ENCODE data around the gene PARP8. TPM values are rescaled to one million over a fixed set of nuclear protein-coding genes. Genes with fewer than 3 reads are reported as not detected.
"Not testable (repeated sequence)": the region's sequence is repeated elsewhere in the genome, so short reads cannot be mapped to it uniquely, and the experiment has no call there.

Gene PARP8
- polyA plus RNA-seq, 10 donors: 4.7 to 12.1 (median 9.8) TPM

DNA sequence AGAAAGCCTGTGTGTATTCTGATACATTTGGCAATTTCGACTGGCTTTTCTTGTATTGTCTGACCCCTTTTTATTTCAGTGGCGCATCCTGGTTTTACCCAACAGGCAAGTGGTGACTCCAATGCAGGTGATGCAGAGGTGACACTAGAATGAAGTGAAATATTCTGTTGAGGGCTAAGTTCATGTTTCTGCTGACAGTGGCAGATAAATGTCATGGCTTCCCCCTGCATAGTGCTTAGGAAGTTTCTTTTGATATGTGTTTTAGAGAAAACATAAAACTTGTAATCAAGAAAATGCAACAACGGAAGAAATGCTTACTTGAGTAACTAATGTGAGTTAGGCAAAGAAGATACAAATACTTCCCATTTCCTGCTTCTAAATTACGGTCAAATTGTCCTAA, 13.1 kb downstream of the PARP8 start:
- not testable (repeated sequence) for DNase-seq

DNA sequence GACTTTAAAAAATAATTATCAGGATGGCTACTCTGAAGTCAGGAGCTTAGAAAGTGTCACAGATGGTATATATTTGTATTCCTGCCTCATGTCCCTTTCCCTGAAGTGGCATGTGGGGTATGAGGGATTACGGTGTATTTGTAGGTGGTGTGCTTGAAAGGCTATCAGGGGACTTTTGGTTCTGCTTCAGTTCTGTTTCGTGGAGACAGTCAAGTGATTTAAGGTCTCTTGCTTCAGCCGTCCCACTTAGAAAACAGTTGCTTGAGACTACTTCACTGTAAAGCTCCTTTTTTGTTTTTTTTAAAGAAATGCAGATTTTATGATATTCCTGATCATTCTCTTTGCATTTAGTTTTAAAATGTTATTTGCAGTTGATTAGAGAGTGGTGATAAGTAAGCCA, 18.3 kb downstream of the PARP8 start:
- no peak for DNase-seq

DNA sequence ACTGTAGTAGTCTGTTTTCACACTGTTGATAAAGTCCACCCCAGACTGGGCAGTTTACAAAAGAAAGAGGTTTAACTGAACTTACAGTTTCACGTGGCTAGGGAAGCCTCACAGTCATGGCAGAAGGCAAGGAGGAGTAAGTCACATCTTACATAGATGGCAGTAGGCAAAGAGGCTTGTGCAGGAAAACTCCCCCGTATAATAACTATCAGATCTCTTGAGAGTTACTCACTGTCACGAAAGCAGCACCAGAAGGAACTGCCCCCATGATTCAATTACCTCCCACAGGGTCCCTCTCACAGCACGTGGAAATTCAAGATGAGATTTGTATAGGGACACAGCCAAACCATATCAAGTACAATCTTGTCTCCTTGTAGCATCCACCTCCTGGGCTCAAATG, 21.1 kb downstream of the PARP8 start:
- no peak for DNase-seq

DNA sequence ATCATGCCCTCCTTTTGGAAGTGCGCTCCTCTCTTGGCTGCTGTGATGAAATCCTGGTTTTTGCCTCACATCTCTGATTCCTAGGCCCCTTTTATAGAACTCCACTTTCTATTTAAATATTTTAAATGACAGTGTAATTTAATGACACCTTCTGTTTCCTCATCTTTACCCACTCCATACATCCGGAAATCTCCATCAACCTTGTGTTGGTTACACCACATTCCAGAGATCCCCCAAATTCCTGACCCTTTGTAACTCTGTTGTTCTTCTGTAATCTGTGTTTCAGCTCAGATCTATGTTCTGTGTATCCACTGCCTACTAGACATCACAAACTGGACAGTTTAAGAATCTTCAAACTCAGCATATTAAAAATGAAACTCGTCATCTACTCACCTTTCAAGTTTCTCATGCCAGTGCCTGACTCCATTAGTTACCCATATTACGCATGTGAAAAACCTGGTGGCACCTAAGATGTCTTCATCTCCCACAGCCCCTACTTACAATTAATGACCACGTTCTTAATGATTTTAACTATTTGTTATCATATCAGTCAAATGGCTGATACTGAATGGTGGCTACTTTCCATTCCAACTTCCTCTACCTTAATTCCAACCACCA, 25.1 kb downstream of the PARP8 start:
- no peak for DNase-seq

DNA sequence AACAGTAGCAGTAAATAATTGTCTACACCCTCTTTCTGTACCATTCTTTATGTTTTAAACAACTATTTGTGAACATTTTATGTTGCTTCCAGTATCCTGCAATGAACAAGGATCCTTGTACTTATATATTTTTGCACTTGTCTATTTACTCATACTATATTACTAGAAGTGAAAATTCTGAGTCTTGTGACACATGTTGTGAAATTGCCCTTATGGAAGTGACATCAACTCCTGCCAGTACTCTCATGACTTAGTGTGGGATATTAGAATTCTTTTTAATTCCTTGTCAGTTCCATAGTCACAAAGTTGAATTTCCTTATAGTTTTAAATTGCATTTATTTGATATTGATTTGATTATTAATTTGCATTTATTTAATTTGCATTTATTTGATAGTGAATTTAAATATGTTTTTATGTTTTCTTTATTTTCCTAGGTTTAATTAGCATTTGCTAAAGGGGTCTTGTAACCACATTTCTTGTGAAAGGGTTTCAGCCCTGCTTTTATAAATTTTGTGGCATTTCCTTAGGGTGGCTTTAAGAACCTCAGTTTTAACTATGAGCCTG, 27.7 kb downstream of the PARP8 start:
- DNase-seq: peak in 2 of 3 donors; percentile 8 to 19

DNA sequence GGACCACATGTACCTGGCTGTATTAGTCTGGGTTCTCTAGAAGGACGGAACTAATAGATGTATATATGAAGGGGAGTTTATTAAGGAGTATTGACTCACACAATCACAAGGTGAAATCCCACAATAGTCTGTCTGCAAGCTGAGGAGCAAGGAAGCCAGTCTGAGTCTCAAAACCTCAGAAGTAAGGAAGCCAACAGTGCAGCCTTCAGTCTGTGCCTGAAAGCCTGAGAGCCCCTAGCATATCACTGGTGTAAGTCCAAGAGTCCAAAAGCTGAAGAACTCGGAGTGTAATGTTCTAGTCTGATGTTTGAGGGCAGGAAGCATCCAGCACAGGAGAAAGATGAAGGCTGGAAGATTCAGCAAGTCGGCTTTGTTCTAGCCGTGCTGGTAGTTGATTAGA, 28.2 kb downstream of the PARP8 start:
- not testable (repeated sequence) for DNase-seq

DNA sequence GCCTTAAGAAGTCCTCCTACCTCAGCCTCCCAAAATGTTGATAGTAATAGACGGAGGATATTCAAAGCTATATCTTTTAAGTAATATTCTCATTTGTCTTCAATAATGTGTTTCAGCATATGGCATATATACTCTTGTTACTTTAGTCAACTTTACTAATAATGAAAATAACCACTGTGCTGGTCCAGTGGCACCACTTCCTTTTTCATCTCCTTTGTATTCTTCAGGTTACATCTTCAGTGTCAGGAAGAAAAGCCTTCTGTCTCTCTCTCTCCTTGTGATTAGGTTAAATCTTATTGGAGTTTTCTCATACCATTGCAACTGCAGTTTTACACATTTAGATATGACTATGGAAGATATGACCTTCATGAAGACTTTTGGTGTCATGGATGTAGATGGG, 31.3 kb downstream of the PARP8 start:
- no peak for DNase-seq

DNA sequence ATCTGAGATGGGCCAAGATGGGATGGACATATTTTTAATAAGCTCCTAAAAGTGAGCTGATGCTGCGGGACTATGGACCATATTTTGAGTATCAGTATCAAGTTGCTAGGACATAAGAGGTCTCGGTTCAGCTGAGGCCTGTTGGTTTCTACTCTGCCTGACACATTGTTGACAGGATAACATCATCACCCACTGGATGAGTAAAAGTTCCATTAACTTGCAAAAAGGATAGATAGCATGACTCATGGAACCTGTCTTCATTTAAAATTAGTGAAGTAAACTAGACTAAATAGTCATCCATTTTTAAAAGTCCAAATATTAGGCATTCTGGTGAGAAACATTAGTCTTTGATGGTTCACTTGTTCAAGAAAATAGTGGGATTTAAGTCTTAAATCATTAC, 33.3 kb downstream of the PARP8 start:
- no peak for DNase-seq

DNA sequence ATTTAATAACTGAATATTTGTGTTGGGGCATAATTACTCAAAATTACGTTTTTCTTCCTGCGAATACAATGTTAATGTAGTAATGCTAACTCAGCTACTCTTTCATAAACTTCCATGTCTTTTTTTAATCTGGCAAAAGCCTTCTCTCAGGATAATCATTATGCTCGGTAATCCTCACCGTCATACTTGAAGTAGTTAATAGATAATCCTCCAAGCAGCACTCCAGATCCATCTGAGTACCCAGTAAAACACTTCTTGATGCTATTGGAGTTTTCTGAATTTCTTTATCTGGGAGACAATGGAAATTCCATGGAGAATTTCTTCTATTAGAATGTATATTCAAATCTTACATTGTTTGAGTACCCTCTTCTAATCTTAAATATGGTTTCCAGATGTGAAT, 34.3 kb downstream of the PARP8 start:
- DNase-seq: no peak

DNA sequence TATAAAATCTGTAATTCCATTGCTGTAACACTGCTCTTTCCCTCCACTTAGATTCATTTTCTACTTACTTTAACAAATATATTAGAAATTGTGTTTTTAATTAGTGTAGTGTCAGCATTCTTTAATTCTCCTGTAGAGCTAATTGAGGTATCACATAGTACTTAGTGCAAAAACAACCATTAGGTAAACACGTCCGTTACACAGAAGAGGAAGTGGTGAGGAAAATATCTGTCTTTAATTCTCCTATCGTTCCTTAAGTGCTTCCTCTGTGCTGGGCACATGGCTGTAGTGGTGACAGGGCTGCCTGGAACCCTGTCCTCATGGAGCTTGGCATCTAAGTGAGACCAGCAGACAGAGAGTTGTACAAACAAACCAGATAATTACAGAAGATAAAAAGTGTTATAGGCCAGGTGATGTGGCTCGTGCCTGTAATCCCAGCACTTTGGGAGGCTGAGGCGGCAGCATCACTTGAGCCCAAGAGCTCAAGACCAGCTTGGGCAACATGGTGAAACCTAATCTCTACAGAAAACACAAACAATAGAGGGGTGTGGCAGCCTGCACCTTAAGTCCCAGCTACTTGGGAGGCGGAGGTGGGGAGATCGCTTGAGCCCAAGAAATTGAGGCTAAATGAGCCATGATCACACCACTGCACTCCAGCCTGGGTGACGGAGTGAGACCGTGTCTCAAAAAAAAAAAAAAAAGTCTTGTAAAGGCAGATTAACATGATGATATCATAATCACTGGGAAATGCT, 36.4 kb downstream of the PARP8 start:
- DNase-seq: no peak

DNA sequence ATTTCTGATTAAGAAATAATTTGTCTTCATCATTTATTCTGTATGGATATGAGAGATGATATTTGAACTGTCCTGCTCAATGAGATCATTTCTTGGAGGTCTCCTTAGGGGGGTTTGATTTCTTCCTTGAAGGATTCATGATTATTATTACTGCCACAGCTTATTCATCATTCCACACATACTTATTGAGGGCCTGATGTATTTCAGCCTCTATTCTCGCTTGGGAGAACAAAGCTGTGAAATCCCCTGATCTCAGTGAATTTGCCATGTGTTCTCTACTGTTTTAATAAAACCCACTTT, 36.9 kb downstream of the PARP8 start:
- no peak for DNase-seq

DNA sequence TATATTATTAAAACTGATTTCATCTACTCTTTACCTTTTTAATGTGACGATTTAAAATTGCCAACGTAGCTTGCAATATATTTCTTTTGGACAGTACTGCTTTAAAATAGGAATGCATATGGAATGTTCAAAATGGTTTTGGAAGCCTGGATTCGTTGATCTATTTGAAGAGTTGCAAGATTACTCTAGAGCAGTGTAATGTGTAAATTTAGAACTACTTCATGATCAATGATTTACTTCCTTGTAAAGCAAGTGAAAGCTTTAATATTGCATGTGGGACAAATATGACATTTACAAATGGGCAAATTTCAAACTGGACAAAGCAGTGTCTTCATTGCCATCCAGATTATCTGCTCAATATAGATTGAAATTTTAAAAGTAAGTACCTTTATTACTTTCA, 38.3 kb downstream of the PARP8 start:
- no peak for DNase-seq

DNA sequence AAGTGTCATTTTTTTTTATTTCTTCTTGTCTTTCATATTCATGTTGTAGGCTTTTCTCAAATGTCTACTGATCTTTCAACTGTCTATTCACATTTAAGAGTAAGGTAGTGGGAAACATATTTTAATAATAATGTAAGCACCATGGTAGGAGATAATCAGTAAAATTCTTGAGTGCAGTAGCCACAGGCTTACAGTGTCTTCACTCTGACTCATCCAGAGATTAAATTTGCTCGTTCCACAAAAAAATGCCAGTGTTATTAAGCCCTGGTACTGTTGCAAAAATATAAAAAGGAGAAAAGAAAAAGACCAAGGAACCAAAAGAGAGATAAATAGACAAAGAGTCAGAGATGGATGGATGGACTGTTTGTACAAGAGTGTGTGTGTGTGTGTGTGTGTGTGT, 43.0 kb downstream of the PARP8 start:
- DNase-seq: no peak

DNA sequence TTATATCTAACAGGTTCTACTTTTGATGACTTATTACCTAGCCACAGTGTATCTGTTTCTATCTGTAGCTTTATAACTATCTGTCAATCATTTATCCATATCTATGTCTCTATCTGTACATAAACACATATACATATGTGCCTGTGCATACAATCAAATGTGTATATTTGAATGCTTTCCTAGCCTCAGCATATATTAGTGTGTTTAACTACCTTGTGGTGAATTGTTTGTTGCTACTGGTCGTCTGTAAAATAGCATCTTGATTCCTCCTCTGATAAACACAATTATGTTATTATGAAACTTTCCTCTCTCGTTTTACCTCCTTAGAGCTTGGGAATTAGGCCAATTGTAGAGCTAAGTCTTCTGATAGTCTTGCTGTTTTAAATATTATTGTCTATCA, 44.4 kb downstream of the PARP8 start:
- no peak for DNase-seq

DNA sequence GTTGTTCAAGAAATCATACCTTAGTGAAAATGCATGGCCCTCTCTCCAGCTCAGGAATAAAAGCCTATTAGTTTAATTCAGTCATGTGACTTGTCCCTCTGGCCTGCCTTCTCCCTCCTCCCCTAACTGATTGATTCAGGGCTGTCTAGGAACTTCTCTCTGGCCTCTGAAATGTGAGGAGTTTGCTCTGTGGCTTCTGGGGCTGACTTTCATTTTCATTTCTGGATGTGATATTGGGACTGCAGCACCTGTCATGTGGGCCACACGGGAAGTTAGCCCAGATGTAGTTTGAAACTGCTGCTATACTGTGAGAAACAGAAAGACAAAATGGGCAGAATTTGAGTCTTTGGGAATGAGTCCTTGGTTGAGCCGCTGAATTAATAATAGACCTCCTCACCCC, 44.8 kb downstream of the PARP8 start:
- peak; percentile 12 to 51 (median 27) for DNase-seq

DNA sequence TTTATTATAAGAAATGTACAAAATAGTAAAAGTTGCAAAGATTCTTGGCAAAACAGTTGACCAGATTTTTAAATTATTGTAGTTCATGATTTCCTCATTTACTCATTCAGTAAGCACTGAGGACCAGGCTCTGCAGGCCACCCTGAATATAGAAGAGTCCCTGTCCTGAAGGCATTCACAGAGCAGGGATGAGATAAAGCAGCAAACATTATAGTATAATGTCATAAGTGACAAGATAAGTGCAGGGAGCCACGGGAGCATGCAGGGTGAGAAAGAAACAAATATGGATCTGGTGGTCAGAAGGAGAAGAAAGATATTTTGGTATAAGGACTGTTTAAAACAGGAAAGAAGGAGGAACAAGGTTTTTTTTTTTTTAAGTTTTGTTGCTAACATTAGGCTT, 46.0 kb downstream of the PARP8 start:
- no peak for DNase-seq

DNA sequence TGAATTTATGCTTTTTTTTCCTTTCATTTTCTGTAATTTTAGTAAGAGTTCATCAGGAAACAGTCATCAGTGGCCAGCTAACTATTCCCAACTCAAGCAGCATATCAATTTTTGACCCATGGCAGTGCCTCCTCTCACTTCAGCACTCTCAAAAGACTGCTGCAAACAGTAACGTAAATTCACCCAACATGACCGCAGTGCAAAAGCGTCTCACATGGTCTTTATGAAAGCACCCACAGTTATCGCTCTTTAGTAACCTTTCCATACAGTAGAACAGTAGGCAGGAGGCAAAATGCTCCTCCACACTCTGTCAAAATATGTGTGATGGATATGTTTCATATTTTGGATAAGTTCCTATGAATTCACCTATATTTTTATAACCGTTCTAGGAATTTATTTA, 48.6 kb downstream of the PARP8 start:
- no peak for DNase-seq

DNA sequence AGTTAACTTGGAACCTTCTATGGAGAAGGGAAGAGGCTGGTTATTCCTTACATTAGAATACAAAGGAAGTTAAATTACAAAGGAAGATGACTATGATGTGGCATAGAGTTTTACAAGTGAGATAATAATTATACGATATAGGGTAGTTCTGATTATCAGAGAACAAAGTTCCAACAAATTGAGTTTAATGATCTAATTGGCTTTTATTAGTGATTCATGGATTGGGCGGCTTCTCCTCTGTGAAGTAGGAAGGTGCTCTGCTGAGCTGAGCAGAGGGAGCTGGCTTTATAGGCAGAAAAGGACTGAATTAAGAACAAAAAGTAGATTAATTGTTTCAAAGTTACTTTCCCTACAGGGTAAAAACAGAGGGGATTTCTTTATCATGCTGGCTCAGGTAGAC, 49.7 kb downstream of the PARP8 start:
- no peak for DNase-seq

DNA sequence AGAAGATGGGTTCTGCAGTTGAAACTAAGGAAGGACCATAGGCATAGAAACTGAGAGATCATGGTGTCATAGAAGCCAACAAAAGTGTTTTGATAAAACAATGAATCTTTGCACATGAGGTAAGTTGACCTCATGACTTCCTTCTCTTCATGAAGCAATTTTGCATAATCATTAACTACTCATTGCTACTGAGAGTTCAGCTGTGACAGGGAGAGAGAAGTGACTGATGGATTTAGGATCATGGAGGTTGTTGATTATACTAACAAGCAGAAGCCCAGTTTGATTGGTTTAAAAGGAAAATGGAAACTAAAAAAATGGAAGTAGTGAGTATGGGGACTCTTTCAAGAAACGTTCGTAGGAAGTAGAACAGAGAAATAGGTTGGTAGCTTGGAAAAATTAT, 51.2 kb downstream of the PARP8 start:
- DNase-seq: no peak

DNA sequence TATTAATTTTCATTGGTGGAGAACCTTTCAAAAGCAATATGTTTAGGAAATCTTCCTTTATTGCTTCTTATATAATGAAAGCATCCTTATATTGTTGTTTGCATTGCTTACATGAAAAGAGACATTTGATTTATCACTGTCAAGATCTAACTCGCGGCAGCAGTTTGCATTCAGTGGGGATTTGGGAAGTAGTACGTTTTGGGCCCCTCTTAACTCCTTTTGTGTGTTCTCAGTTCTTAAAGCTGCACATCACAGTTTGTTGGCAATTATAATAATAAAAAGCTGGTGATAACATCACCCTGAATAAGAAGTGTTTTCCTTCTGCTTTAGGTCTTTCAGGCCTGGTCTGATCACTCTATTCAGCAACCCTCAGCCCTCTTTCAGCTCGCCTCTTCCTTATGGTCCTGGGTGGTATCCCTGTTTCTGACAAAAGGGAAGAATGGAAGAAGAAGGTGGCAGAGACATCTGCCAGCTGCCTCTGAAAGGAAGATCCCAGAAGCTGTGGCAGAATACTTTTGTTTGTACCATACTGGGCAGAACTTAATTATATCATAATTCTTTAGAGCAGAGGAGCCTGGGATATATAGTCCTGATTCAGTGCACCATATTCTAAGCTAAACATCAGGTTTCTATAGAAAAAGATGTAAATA, 53.7 kb downstream of the PARP8 start:
- DNase-seq: no peak

DNA sequence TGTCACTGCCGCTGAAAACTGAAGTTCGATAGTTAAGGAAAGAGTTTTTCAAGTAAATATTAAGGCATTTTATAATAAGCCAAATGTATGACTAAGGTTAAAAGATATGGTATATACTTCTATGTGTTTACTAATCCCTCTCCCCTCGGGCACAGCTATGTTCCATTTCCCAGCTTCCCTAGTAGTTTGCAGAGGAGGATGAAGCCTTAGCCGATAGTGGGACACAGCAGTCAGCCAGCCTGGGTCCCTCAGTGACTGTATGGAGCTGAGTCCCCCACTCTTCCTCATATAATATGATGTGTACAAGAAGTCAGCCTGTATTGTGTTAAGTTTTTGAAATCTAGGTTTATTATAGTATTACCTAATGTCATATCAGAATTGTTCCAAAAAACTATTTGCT, 55.8 kb downstream of the PARP8 start:
- DNase-seq: no peak

DNA sequence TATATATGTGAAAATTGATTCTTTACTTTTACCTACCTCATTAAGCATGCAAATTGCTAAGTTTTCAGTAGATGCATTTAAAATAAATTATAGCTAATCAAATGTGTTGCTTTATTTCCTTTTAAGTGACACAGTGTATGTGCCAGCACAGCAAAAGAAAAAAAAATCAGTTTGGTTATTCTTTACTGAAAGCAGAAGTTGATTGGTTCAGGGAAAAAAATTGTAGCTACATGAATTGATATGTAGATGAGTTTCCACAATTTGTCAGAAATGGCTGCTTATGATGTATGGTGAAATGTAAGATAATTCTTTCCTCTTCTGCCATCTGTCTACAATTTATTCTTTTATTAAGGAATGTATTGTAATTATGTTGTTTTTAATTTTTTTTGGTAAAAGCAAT, 57.8 kb downstream of the PARP8 start:
- DNase-seq: no peak

DNA sequence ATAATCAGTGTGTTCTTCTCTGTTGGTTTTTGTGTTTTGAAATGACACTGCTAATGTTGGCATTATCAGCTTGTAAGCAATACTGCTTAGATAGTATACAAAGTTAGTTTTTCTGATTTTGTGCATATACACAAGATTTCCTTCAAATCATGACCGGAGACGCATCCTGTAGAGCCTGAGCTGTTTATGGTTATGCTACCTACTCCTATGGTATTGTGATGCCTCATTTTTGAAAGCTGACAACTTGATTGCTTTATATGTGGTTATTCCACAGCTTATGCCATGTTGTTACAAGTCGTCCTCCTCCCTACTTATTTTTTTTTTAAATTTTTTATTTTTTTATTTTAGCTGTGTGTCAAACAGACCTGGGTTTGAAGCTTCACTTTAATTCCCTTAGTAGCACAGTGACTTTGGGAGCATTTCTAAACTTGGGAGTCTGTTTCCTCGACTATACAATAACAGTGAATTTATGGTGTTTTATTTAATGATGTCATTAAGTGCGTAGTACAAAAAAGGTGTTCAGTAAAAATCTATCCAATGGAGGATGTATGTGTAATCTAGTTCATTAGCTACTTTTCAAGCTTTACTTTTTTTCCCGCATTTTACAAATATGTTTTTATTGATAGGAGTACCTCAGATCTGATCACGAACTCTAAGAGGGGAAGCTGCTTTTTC, 59.5 kb downstream of the PARP8 start:
- no peak for DNase-seq

All from muscle of back (tissue), 11 donors.